ENCODE results near the gene LRRC8B. TPM values are rescaled to one million over a fixed set of nuclear protein-coding genes. Genes with fewer than 3 reads are reported as not detected.

Gene LRRC8B
- total and polyA plus RNA-seq, 9 of the 15 experiments (the other 6 are each of a cell fraction or from before 2014, with no cell fraction given): 4.3 to 43.7 (median 14.4) TPM

- TF ChIP-seq RREB1 (CRISPR knock-in tag; IDR thresholded peaks at IDR 0.05) (peak; percentile 62; the same call in 1 of the 2 replicates), SIN3A (IDR thresholded peaks at IDR 0.05; ENCODE audit: borderline replicate concordance in 2 of 2, control insufficient read depth in 1 of 2, low read depth in 2 of 2, low read length in 2 of 2) (peak in 1 of 2 experiments; percentile 34; a peak in 1 of 4 replicates), ZNF551 (CRISPR knock-in tag; IDR thresholded peaks at IDR 0.05) (no peak), ZNF184 (CRISPR knock-in tag; IDR thresholded peaks at IDR 0.05) (no peak), CREBBP (IDR thresholded peaks at IDR 0.05; ENCODE audit: low read depth, low read length) (no peak), ZBTB7A (IDR thresholded peaks at IDR 0.05; ENCODE audit: borderline replicate concordance, control insufficient read depth, low read depth, low read length) (no peak), SPI1 (IDR thresholded peaks at IDR 0.05; ENCODE audit: borderline replicate concordance, low read depth, low read length) (peak; percentile 21; the same call in 1 of the 2 replicates), ZNF583 (CRISPR knock-in tag; IDR thresholded peaks at IDR 0.05) (no peak), U2AF2 (optimal IDR thresholded peaks at IDR 0.05; ENCODE audit: low read depth, low read length) (no peak), POLR2AphosphoS5 (IDR thresholded peaks at IDR 0.05; ENCODE audit: control insufficient read depth, insufficient read depth, low read depth, low read length) (no peak), ZNF282 (CRISPR knock-in tag; IDR thresholded peaks at IDR 0.05) (peak; percentile 93)
- TF ChIP-seq, protein P1, sequence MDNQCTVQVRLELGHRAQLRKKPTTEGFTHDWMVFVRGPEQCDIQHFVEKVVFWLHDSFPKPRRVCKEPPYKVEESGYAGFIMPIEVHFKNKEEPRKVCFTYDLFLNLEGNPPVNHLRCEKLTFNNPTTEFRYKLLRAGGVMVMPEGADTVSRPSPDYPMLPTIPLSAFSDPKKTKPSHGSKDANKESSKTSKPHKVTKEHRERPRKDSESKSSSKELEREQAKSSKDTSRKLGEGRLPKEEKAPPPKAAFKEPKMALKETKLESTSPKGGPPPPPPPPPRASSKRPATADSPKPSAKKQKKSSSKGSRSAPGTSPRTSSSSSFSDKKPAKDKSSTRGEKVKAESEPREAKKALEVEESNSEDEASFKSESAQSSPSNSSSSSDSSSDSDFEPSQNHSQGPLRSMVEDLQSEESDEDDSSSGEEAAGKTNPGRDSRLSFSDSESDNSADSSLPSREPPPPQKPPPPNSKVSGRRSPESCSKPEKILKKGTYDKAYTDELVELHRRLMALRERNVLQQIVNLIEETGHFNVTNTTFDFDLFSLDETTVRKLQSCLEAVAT (IDR thresholded peaks at IDR 0.05): no peak
- TF ChIP-seq, protein P2, sequence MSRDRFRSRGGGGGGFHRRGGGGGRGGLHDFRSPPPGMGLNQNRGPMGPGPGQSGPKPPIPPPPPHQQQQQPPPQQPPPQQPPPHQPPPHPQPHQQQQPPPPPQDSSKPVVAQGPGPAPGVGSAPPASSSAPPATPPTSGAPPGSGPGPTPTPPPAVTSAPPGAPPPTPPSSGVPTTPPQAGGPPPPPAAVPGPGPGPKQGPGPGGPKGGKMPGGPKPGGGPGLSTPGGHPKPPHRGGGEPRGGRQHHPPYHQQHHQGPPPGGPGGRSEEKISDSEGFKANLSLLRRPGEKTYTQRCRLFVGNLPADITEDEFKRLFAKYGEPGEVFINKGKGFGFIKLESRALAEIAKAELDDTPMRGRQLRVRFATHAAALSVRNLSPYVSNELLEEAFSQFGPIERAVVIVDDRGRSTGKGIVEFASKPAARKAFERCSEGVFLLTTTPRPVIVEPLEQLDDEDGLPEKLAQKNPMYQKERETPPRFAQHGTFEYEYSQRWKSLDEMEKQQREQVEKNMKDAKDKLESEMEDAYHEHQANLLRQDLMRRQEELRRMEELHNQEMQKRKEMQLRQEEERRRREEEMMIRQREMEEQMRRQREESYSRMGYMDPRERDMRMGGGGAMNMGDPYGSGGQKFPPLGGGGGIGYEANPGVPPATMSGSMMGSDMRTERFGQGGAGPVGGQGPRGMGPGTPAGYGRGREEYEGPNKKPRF (IDR thresholded peaks at IDR 0.05; ENCODE audit: low read depth, low read length): no peak
Measured at GRCh38 chr1:89523572-89524368, 859 bp upstream of the LRRC8B start (continued).
